Middle frontal gyrus (tissue), 1 donor: ENCODE data around the gene YPEL2.
"Not testable (repeated sequence)": the region's sequence is repeated elsewhere in the genome, so short reads cannot be mapped to it uniquely, and the experiment has no call there.

Experiments
- DNase-seq: peaks from one replicate; pipeline ENCODE4 v3.0.0-alpha.2; 2015; ENCODE audit warnings: low spot score; ENCODE audit errors: extremely low spot score

The YPEL2 gene

DNA sequence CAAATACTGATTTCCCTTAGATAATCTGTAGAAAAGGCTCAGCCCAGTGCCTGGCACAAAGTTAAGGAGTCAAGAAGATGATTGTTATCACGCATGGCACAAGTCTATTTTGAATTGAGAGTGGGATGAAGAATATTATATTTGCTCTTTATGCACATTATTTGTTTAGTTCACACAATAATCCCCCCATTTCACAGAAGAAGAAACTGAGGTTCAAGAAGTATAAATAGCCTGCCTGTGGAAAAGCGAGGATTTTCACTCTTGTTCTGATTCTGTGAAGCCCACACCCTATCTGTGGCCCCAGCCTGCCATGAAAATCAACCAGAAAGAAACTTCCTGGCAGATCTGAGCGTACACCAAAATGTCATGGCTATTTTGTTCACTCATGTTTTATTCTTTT is 73.0 kb downstream of the YPEL2 start:
- no peak for DNase-seq

GRCh38 chr17:59405944-59406705 is 74.7 kb downstream of the YPEL2 start:
- DNase-seq, result no peak

DNA sequence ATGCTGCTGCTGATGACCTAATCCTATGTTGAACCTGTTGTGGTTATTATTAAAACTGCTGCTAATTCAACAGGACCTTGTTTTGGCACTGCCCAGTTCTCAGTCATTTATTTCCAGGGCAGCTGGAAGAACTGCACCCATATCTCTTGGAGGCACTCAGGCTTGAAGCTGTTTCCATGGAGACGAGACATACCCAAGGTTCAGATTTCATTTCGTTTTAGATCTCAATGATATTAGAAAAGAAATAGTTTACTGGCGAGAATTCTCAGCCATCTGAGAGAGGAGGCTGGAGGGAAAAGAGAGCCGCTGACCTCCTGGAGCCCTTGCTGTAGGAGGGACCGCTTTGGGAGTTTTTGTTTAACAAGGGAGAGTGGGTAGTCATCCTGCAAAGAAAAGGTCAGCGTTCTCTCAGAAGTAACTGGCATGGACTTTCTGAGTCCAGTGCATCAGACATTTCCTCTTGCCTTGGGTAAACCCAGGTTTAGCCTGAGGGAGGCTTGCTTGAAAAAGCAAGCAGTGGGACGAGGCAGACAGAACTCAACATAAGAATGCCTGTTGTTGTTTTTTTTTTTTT is 75.4 kb downstream of the YPEL2 start:
- DNase-seq, result no peak

DNA sequence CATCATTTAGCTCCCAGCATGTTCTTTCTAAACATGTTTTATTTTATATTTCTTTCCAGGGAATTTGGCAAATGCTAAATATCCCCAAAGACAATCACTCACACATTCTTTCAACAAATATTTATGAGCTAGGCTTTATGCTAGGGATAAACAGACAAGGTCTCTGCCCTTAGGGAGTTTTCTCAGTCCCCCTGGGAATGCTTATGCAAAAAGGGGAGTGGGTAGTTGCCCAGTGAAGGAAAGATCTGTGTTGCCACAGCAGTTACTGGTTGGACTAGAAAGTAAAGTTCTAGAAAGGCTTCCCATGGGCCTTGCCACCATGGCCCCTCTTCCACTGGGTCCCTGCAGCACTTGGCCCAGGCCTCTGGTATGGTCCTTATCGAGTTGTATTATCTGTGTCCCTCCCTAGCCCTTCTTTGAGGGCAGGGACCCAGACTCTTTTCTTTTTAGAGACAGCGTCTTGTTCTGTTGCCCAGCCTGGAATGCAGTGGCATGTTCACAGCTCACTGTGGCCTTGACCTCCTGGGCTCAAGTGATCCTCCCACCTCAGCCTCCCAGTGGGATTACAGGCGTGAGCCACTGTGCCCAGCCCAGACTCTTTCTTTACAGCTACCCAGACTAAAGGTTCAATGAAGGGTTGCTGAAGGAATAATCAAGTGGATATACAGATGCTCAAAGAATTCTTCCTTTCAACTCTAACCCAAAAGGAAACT is 78.0 kb downstream of the YPEL2 start:
- DNase-seq, result no peak

DNA sequence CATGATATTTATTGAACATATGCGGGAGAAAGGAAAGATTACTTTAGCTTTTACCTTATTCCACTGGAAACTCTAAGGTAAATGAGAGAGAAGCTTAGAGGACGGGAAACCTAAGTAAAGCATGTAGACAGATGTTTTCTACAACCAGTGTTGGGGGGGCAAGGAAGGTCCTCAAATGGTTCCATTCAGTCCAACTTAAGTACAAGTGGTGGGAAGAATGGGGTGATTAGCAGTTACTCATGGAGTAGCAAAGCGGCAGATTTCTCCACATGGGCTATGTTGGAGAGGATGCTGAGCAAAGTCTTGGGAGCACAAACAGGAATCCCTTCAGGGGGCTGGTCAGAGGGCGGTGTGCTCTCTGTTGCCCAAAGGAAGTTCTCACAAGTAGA is 78.6 kb downstream of the YPEL2 start:
- no peak for DNase-seq

DNA sequence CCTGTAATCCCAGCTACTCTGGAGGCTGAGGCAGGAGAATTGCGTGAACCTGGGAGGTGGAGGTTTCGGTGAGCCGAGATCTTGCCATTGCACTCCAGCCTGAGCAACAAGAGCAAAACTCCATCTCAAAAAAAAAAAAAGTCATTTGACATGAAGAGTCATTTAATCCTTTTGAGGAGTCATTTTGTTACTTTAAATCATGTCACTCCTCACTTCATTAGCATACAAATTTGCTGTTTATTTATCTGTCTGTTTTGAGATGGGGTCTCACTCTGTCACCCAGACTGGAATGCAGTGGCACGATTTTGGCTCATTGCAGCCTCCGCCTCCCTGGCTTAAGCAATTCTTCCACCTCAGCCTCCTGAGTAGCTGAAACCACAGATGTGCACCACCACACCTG is 81.0 kb downstream of the YPEL2 start:
- not testable (repeated sequence) for DNase-seq

- no peak for DNase-seq
These were observed 81.7 kb downstream of the YPEL2 start for GRCh38 chr17:59413014-59413766.

- DNase-seq, result no peak
These were observed 83.9 kb downstream of the YPEL2 start for GRCh38 chr17:59415397-59415796.

- no peak for DNase-seq
These were observed 84.7 kb downstream of the YPEL2 start for GRCh38 chr17:59416184-59416583.

GRCh38 chr17:59417452-59417851 is 86.0 kb downstream of the YPEL2 start:
- DNase-seq, result no peak

DNA sequence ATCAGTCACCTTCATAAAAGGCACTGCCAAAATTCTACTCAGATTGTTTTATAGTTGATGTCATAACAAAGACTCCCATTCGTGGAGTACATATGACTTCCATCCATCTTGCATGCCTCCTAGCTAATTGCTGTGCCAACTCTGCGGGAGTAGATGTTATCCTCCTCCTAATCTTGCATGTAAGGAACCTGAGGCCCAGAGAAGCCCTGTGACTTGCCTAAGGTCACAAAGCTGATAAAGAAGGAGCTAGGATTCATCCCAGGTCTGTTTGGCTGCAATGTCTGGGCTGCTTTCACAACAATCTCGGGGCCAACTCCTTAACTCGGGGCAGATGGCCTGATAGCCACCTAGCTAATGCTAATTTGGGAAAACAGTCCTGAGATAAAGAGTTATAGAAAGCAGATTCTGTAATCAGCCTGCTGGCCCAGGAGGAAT is 87.3 kb downstream of the YPEL2 start:
- DNase-seq, result no peak

DNA sequence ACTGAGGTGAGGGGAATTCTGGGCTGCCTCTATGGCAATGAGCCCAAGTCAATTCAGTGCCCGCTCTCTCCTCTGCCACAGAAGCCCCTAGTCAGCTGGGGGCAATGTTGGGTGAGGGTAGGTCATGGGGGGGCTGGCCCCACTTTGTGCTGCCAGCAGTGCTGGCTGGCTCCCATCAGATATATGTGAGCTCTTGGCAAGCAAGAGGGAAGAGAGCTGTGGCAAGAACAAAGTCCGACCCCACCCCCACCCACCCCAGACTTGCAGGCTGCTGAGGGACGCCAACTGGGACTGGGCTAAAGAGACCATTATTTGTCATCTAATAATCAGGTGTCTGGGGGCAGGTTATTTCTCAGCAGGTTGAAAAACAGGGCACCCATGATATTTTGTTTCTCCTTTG is 89.4 kb downstream of the YPEL2 start:
- no peak for DNase-seq

DNA sequence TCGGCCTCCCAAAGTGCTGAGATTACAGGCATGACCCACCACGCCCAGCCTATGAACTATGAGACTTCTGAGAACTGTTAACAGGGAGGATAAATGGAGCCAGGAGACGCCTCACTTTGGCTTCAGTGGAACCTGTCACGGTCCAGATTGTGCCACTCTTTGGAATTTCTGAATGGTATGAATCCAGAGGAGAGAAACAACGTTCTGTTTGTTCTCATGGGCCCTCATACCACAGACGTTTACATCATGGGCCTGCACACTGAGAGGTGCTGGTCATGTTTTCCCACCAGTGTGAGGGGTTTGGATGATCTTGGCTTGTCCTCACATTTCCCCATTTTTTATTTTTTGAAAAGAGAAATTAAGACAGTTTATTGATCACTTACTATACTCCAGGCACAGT is 90.3 kb downstream of the YPEL2 start:
- no peak for DNase-seq

DNA sequence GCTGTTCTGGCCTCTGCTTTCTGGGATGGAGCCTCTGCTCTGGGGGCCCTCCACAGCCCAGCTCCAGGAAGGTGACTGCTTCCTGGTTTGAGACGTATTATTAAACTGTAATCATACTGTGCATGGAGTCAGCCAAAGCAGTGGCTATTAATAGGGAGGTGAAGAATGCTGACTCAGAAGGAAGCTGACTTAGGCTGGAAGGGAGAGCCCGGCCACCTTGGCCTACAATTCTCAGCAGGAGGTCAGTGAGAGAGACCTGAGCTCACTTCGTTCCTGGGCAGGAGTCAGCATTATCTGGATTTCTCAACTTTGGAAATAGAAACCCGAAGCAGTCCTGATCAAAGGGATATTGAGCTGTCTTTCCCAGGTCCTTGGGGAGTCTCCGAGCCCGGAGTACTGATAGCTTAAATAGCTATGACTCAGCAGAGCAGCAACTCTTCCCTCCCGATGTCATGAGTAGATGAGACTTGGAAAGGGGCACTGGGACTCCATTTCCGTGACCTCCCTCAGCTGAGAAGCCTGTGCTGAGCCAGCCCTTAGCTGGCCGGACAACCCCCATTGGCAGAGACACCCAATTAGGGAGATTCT is 91.8 kb downstream of the YPEL2 start:
- DNase-seq, result no peak

GRCh38 chr17:59423903-59424302 is 92.4 kb downstream of the YPEL2 start:
- no peak for DNase-seq

- DNase-seq, result no peak
These were observed 92.9 kb downstream of the YPEL2 start for GRCh38 chr17:59424331-59424730.

GRCh38 chr17:59425085-59425931 is 93.9 kb downstream of the YPEL2 start:
- no peak for DNase-seq

DNA sequence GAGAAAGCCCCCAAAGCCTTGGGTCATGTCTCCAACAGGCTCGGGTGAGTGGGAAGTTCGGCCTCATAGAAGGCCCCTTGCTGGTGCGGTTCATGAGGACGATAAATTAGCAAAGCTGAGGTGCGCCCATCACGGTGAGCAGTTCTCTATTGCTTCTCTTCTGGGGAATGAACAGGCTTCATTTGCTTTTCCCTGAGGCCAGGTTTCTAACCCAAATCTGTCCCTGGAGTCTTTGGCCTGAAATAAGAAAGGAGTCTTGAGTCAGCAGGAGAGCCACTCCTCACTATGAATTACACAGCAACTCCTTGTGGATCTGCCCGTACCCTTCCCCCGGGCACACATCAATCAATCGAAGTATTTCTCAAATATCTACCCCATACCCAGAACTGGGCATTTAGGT is 94.6 kb downstream of the YPEL2 start:
- DNase-seq, result no peak

DNA sequence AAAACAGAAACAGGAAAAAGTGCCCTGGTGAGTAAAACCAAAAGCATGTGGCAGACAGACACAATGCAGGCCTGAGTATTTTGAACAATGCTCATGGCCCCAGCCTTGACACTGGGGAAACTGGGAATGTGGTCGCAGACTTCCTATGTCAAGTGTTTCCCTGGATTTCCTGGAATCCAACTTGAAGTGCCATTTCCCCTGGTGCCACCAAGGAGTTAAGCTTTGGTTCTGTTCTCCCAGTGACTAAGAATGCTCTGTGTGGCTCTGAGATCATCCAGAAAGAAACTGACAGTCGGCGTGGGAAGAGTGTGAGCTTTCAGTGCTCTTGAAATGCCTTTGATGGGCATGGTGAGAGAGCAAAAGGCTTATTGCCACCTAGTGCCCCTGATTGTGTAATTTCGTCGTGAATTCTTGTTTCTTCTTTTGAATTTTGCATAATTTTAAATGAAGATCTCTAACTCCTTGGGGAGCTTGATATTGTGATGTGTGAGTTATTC is 96.0 kb downstream of the YPEL2 start:
- peak; percentile 74 for DNase-seq

DNA sequence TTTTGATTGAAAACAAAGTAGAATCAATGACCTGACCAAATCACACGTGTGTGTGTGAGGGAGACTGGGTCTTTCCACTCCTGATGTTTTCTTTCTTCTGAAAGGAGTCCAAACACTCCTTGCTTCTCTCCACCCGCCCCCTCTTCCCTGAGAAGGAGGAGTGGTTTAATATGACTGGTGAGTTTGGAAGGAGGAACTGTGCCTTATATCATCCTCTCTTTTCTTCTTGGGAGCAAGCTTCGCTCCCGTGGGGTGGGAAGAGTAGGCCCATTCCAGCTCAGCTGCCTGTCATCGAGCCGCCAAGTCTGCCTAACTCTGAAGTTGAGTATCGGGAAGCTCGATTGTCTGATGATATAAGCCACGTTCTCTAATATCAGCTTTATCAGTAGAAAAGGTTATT is 96.5 kb downstream of the YPEL2 start:
- no peak for DNase-seq
